Ectodermal cell (in vitro differentiated cells): ENCODE data around the gene TSPO.

Source experiments
- H3K27ac ChIP-seq: 2 replicates; pipeline ENCODE4 v1.7.0; 2013; ENCODE audit warnings: mild to moderate bottlenecking, low read depth, low read length; ENCODE audit not compliant: insufficient read depth, poor library complexity, severe bottlenecking
- H3K27me3 ChIP-seq: 2 replicates; pipeline ENCODE4 v1.7.0; 2013; ENCODE audit warnings: mild to moderate bottlenecking, low read length; ENCODE audit not compliant: insufficient read depth, control insufficient read depth, poor library complexity, severe bottlenecking
- H3K36me3 ChIP-seq: one replicate; pipeline ENCODE4 v1.7.0; 2013; ENCODE audit warnings: low read length; ENCODE audit not compliant: control insufficient read depth, insufficient read depth
- H3K4me1 ChIP-seq: one replicate; pipeline ENCODE4 v1.7.0; 2013; ENCODE audit warnings: low read length; ENCODE audit not compliant: control insufficient read depth, insufficient read depth
- H3K4me3 ChIP-seq: 2 replicates; pipeline ENCODE4 v1.7.0; 2013; ENCODE audit warnings: low read depth, low read length, control low read depth; ENCODE audit not compliant: insufficient read depth
- H3K9me3 ChIP-seq: 2 replicates; pipeline ENCODE4 v1.7.0; 2013; ENCODE audit warnings: mild to moderate bottlenecking, low read length, moderate library complexity; ENCODE audit not compliant: control insufficient read depth
- WGBS, 2 experiments: methylation state at CpG; one replicate each; pipeline ENCODE4 v1.1.7; 2013; ENCODE audit warnings: missing lambda C conversion rate in 2 of 2; 5-methylcytosine and 5-hydroxymethylcytosine counted together

Gene TSPO

GRCh38 chr22:43147821-43148220, 3.5 kb upstream of the TSPO start:
- 89 to 92% methylated on average over 8 of the region's 8 CpGs for WGBS, 2 experiments
- Histone ChIP-seq H3K4me3 (no peak overlapping the region), H3K36me3 (no peaks in the 10 kb centered on the region), H3K27me3 (peaks cover 24% of the 10 kb centered on the region), H3K4me1 (peaks cover 8% of the 10 kb centered on the region), H3K27ac (no peak overlapping the region), H3K9me3 (no peaks in the 10 kb centered on the region)

DNA sequence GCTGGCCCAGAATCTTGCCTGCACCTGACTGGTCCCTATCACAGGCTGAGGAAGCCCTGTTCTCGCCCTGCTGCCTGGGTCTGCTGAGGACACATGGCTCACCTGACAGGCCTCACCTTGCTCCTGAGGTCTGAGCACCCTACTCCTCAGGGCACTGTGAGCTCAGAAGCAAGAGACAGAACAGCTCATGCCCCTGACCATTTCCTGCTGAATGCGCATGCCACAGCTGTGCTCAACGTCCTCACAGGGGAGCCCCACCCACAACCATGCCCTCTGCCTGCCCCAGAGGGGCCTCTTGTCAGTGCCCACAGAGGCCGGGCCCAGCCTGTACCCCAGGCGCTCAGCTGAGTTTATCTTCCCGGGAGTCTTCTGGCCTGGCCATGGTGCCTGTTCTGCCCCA, 2.8 kb upstream of the TSPO start:
- 75 to 76% methylated on average over 6 of the region's 6 CpGs for WGBS, 2 experiments
- no peak overlapping the region for H3K4me3 ChIP-seq
- H3K27ac ChIP-seq = no peak overlapping the region
- H3K9me3 ChIP-seq = no peaks in the 10 kb centered on the region
- H3K27me3 ChIP-seq = peaks cover 24% of the 10 kb centered on the region
- H3K36me3 ChIP-seq = no peaks in the 10 kb centered on the region
- H3K4me1 ChIP-seq = peaks cover 8% of the 10 kb centered on the region

- Histone ChIP-seq H3K27ac (no peak overlapping the region), H3K9me3 (no peaks in the 10 kb centered on the region), H3K27me3 (peaks cover 24% of the 10 kb centered on the region), H3K4me3 (peak overlapping the region; percentile 25), H3K4me1 (peaks cover 8% of the 10 kb centered on the region), H3K36me3 (no peaks in the 10 kb centered on the region)
- 90 to 91% methylated on average over 15 of the region's 15 CpGs for WGBS, 2 experiments
Measured at GRCh38 chr22:43150731-43151206, 590 bp upstream of the TSPO start.

GRCh38 chr22:43152003-43152356, 621 bp downstream of the TSPO start:
- 82 to 83% methylated on average over 18 of the region's 18 CpGs for WGBS, 2 experiments
- Histone ChIP-seq H3K27me3 (peaks cover 24% of the 10 kb centered on the region), H3K36me3 (no peaks in the 10 kb centered on the region), H3K27ac (no peak overlapping the region), H3K4me3 (peak overlapping the region; percentile 25), H3K9me3 (no peaks in the 10 kb centered on the region), H3K4me1 (peaks cover 8% of the 10 kb centered on the region)

- WGBS, 2 experiments = 74 to 76% methylated on average over 22 of the region's 22 CpGs
- Histone ChIP-seq H3K36me3 (no peaks in the 10 kb centered on the region), H3K27ac (no peak overlapping the region), H3K27me3 (peaks cover 24% of the 10 kb centered on the region), H3K4me3 (no peak overlapping the region), H3K9me3 (no peaks in the 10 kb centered on the region), H3K4me1 (peaks cover 8% of the 10 kb centered on the region)
Measured at GRCh38 chr22:43152357-43153071, 1.2 kb downstream of the TSPO start.

- H3K36me3 ChIP-seq = no peaks in the 10 kb centered on the region
- H3K27ac ChIP-seq = no peak overlapping the region
- H3K4me3 ChIP-seq = no peak overlapping the region
- no peaks in the 10 kb centered on the region for H3K9me3 ChIP-seq
- 94% methylated on average over 8 to 9 of the region's 9 CpGs for WGBS, 2 experiments
- H3K4me1 ChIP-seq = peaks cover 8% of the 10 kb centered on the region
- peaks cover 24% of the 10 kb centered on the region for H3K27me3 ChIP-seq
Measured at GRCh38 chr22:43153899-43154298, 2.5 kb downstream of the TSPO start.

GRCh38 chr22:43154887-43155536, 3.7 kb downstream of the TSPO start:
- H3K4me1 ChIP-seq = peaks cover 8% of the 10 kb centered on the region
- WGBS, 2 experiments = 89 to 90% methylated on average over 27 of the region's 27 CpGs
- H3K4me3 ChIP-seq = no peak overlapping the region
- no peaks in the 10 kb centered on the region for H3K9me3 ChIP-seq
- no peak overlapping the region for H3K27ac ChIP-seq
- no peaks in the 10 kb centered on the region for H3K36me3 ChIP-seq
- peaks cover 24% of the 10 kb centered on the region for H3K27me3 ChIP-seq

GRCh38 chr22:43155789-43156188, 4.4 kb downstream of the TSPO start:
- no peaks in the 10 kb centered on the region for H3K36me3 ChIP-seq
- peaks cover 8% of the 10 kb centered on the region for H3K4me1 ChIP-seq
- no peak overlapping the region for H3K4me3 ChIP-seq
- H3K9me3 ChIP-seq = no peaks in the 10 kb centered on the region
- peaks cover 20% of the 10 kb centered on the region for H3K27me3 ChIP-seq
- 86 to 93% methylated on average over 5 of the region's 5 CpGs for WGBS, 2 experiments
- no peak overlapping the region for H3K27ac ChIP-seq

DNA sequence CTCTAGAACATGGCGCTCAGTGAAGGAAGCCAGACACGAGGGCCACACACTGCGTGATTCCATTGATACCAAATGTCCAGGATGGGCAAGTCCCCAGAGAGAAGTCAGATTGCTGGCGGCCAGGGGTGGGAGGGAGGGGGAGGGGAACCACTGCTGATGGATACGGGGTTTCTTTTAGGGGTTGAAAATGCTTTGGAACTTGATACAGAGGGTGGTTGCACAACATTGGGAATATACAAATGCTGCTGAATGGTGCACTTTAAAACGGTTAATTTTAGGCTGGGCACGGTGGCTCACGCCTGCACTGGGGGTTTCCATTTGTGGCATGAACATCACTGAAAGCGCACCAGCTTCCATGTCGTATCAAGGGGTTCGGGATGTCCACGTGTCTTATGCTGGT, 5.1 kb downstream of the TSPO start:
- WGBS, 2 experiments = 91 to 94% methylated on average over 12 of the region's 12 CpGs
- no peaks in the 10 kb centered on the region for H3K36me3 ChIP-seq
- H3K4me3 ChIP-seq = no peak overlapping the region
- H3K27me3 ChIP-seq = peaks cover 14% of the 10 kb centered on the region
- no peak overlapping the region for H3K27ac ChIP-seq
- H3K4me1 ChIP-seq = peaks cover 8% of the 10 kb centered on the region
- no peaks in the 10 kb centered on the region for H3K9me3 ChIP-seq

GRCh38 chr22:43157874-43158546, 6.7 kb downstream of the TSPO start:
- Histone ChIP-seq H3K4me1 (no peaks in the 10 kb centered on the region), H3K36me3 (no peaks in the 10 kb centered on the region), H3K9me3 (no peaks in the 10 kb centered on the region), H3K27me3 (no peaks in the 10 kb centered on the region), H3K4me3 (no peak overlapping the region), H3K27ac (no peak overlapping the region)
- WGBS, 2 experiments = 89 to 90% methylated on average over 9 of the region's 9 CpGs
